T-helper 9 cell (primary cell): ENCODE data around the gene TMSB10.

Source experiments
- DNase-seq: peaks from one replicate; pipeline ENCODE4 v3.0.0-alpha.2; 2020

Gene TMSB10

GRCh38 chr2:84880645-84881521 lies 24.6 kb upstream of the TMSB10 start, which contains the start of gene TRABD2A:
Gene TRABD2A (minus strand): TSS chr2:84881084. CDS start chr2:84881039, 45 bp downstream.
- peak; percentile 39 for DNase-seq

- peak; percentile 78 for DNase-seq
Measured at GRCh38 chr2:84881581-84882413, 23.7 kb upstream of the TMSB10 start.

- DNase-seq = no peak
Measured at GRCh38 chr2:84882414-84882738, 23.1 kb upstream of the TMSB10 start.

- no peak for DNase-seq
Measured at GRCh38 chr2:84882775-84883550, 22.5 kb upstream of the TMSB10 start.

GRCh38 chr2:84884449-84884848 lies 21.0 kb upstream of the TMSB10 start:
- no peak for DNase-seq

- no peak for DNase-seq
Measured at GRCh38 chr2:84885111-84885510, 20.3 kb upstream of the TMSB10 start.

GRCh38 chr2:84886791-84887190 lies 18.7 kb upstream of the TMSB10 start:
- no peak for DNase-seq

- no peak for DNase-seq
Measured at GRCh38 chr2:84888401-84889276, 16.8 kb upstream of the TMSB10 start.

- no peak for DNase-seq
Measured at GRCh38 chr2:84889332-84889731, 16.1 kb upstream of the TMSB10 start.

- no peak for DNase-seq
Measured at GRCh38 chr2:84891355-84892010, 14.0 kb upstream of the TMSB10 start.

GRCh38 chr2:84894131-84894586 lies 11.3 kb upstream of the TMSB10 start:
- no peak for DNase-seq

GRCh38 chr2:84894758-84895520 lies 10.5 kb upstream of the TMSB10 start:
- DNase-seq = no peak

- no peak for DNase-seq
Measured at GRCh38 chr2:84896567-84896966, 8.9 kb upstream of the TMSB10 start.

GRCh38 chr2:84897773-84898172 lies 7.7 kb upstream of the TMSB10 start:
- no peak for DNase-seq

- DNase-seq = no peak
Measured at GRCh38 chr2:84899304-84900204, 5.9 kb upstream of the TMSB10 start.

- DNase-seq = no peak
Measured at GRCh38 chr2:84900971-84901370, 4.5 kb upstream of the TMSB10 start.

GRCh38 chr2:84901593-84902120 lies 3.8 kb upstream of the TMSB10 start:
- no peak for DNase-seq

- no peak for DNase-seq
Measured at GRCh38 chr2:84902526-84902925, 2.9 kb upstream of the TMSB10 start.

GRCh38 chr2:84904151-84904550 lies 1.3 kb upstream of the TMSB10 start:
- DNase-seq = no peak
